NCI-H2029 (cell line): ENCODE results near the gene ZNF775.

Experiments
- DNase-seq: peaks from one replicate; lab custom pipeline; 2025; lab: John Stamatoyannopoulos, UW

ZNF775 gene

GRCh38 chr7:150401424-150401790 lies 22.3 kb downstream of the ZNF775 start:
- DNase-seq, result no peak

- DNase-seq, result no peak
Observed at GRCh38 chr7:150401861-150402631, 22.9 kb downstream of the ZNF775 start.

GRCh38 chr7:150402671-150403321 lies 23.7 kb downstream of the ZNF775 start:
- DNase-seq, result no peak

DNA sequence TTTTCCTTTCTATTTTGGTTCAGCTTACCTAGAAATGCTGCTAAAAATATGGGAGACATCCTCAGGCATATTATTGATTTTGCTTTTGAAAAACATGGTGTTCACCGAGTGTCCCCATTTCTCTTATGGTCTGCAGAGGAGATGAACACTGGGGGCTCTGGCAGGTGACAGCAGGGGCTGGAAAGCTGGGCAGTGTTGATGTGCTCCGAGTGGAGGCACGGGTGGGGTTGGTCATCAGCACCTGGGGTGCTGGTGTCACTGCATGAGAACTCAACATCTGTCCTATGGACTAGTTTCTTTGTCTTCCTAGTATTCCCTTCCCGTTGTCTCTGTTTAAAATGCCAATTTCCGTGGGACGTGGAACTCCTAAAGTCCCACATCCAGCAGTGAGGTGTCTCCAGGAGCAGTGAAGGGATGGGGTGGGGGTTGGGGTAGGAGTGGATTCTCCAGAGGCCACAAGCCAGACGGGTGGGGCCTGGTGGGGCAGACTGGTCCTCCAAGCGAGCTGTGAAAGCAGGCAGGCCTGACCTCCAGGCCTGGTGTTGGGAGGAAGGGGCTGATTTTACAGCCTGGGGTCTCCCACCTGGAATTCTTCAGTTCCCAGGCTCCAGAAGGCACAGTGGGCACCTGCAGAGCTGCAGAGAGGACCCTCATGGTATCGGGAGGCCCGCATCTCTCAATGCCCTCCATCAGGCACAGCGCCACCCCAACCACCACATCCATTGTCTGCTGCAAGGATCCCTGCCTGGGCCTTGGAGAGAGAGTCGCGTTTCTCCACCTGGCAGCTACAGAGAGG lies 24.4 kb downstream of the ZNF775 start:
- no peak for DNase-seq

- no peak for DNase-seq
Observed at GRCh38 chr7:150404172-150404804, 25.2 kb downstream of the ZNF775 start.

- DNase-seq, result peak; percentile 79
Observed at GRCh38 chr7:150404805-150405583, 25.9 kb downstream of the ZNF775 start.

- no peak for DNase-seq
Observed at GRCh38 chr7:150405584-150406311, 26.6 kb downstream of the ZNF775 start.

DNA sequence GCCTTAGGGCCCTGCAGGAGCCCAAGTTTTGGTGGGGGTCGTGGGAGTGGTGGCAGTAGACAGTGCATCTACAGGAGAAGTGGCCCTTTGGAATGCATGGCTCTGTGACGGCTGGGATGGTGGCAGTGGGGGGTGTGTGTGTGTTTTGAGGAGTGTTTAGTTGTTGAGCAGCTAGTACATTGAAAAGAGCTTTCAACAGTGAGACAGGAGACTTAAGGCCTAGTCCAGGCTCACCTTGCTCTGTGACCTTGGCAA lies 27.1 kb downstream of the ZNF775 start:
- no peak for DNase-seq

- no peak for DNase-seq
Observed at GRCh38 chr7:150406567-150407421, 27.7 kb downstream of the ZNF775 start.

DNA sequence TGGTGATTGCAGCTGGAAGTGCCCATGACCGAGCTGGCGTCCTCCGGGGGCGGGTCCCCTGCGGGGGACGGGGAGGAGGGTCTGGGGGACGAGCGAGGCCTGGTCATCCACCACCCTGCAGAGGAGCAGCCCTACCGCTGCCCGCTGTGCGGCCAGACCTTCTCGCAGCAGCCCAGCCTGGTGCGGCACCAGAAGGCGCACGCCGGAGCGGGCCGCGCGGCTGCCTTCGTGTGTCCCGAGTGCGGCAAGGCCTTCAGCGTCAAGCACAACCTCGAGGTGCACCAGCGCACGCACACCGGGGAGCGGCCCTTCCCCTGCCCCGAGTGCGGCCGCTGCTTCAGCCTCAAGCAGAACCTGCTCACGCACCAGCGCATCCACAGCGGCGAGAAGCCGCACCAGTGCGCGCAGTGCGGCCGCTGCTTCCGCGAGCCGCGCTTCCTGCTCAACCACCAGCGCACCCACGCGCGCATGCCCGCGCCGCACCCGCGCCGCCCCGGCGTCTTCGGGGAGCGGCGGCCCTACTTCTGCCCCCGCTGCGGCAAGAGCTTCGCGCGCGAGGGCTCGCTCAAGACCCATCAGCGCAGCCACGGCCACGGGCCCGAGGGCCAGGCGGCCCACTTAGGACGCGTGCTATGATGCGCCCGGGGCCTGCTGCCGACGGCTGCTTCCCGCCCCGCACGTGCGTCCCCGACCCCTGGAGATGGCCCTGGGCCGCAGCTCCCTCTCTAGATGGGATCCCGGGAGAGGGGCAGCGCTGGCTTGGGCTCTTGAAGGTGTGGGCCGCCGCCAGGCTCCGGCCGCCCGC lies 28.7 kb downstream of the ZNF775 start:
- no peak for DNase-seq

- no peak for DNase-seq
Observed at GRCh38 chr7:150408393-150409299, 29.5 kb downstream of the ZNF775 start.

GRCh38 chr7:150409300-150410030 lies 30.3 kb downstream of the ZNF775 start:
- no peak for DNase-seq

DNA sequence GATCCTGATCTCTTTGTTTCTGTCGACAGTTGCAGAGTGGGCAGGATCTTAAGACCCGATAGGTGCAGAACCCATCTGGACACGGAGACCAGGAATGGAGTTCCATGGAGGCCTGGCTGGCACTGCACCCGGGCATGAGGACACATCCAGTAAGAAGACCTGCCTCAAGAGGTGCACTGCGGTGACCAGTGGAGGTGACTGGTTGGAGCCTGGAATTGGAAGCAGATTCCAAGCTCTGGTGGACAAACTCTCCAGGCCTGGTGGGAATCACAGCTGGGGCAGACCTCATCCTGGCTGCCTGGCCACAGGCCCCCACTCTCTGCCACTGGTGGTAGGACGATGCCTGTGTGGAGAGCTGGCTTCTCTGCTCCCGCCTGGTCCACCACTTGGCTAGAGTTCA lies 31.0 kb downstream of the ZNF775 start:
- DNase-seq, result no peak

- DNase-seq, result no peak
Observed at GRCh38 chr7:150410680-150411346, 31.7 kb downstream of the ZNF775 start.

GRCh38 chr7:150411606-150412005 lies 32.5 kb downstream of the ZNF775 start:
- DNase-seq, result no peak

DNA sequence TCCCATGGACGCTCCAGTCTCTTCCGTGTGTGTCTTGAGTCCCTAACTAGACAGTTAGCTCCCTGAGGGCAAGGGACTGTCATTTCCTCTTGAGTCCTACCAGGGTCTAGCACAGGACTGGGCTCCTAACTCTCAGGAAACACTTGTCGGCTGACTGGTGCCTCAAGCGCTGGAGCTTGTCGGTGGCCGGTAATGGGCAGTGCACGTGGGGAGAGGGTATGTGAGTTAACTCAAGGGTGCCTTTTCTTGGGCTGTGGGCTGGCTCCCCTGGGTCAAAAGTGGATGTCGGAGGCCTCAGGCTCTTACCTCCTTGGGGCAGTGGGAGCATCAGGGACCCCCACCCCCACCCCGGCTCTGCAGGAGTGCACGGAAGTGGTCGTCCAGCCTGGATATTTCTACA lies 32.9 kb downstream of the ZNF775 start:
- DNase-seq, result no peak
